ENCODE measurements around the gene CASS4. TPM values are rescaled to one million over a fixed set of nuclear protein-coding genes. Genes with fewer than 3 reads are reported as not detected.

CASS4 gene
- total and polyA plus RNA-seq, 9 of the 15 experiments (the other 6 are each of a cell fraction or from before 2014, with no cell fraction given): 8.1 to 53.8 (median 26.7) TPM

DNA sequence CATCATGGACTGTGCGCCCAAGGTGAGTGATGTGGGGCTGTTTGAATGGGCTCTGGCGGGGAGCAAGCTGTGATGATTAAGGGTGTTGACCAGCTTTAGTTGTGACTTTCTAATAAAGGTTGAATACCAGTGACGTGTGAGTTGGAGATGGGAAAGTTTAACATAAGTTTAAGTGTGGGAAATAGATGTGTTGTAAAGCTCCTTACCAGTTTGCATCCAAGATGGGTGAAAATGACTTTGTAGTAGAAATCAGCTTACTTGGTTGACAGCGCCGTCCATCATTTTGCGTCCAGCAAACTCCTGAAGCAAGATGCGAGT lies 372 bp downstream of the CASS4 start (continued):
- TF ChIP-seq, protein P1, sequence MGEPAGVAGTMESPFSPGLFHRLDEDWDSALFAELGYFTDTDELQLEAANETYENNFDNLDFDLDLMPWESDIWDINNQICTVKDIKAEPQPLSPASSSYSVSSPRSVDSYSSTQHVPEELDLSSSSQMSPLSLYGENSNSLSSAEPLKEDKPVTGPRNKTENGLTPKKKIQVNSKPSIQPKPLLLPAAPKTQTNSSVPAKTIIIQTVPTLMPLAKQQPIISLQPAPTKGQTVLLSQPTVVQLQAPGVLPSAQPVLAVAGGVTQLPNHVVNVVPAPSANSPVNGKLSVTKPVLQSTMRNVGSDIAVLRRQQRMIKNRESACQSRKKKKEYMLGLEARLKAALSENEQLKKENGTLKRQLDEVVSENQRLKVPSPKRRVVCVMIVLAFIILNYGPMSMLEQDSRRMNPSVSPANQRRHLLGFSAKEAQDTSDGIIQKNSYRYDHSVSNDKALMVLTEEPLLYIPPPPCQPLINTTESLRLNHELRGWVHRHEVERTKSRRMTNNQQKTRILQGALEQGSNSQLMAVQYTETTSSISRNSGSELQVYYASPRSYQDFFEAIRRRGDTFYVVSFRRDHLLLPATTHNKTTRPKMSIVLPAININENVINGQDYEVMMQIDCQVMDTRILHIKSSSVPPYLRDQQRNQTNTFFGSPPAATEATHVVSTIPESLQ (CRISPR knock-in tag; IDR thresholded peaks at IDR 0.05): no peak; the same call in 1 of the 2 replicates
- no peak for TF ChIP-seq CREB1 (IDR thresholded peaks at IDR 0.05)
- no peak for TF ChIP-seq CREB1 (CRISPR knock-in tag; IDR thresholded peaks at IDR 0.05)
- no peak for TF ChIP-seq SREBF2 (CRISPR knock-in tag; IDR thresholded peaks at IDR 0.05)
- TF ChIP-seq HMGXB4 (CRISPR knock-in tag; IDR thresholded peaks at IDR 0.05): no peak
- TF ChIP-seq ZNF766 (CRISPR knock-in tag; conservative IDR thresholded peaks at IDR 0.05): no peak
- TF ChIP-seq TRIM28 (IDR thresholded peaks at IDR 0.05): 0 out of 2 replicates have a peak, but pooled peaks have one; percentile 7
- TF ChIP-seq ZC3H11A (IDR thresholded peaks at IDR 0.05; ENCODE audit: low read depth, low read length): no peak
- peak; percentile 76 for TF ChIP-seq POLR2B (IDR thresholded peaks at IDR 0.05; ENCODE audit: low read depth, partially characterized antibody)
- TF ChIP-seq ZNF121 (CRISPR knock-in tag; conservative IDR thresholded peaks at IDR 0.05): no peak
- 0 out of 4 replicates have a peak, but pooled peaks of 1 of the 2 experiments have one; percentile 0 for TF ChIP-seq SIN3A (IDR thresholded peaks at IDR 0.05; ENCODE audit: borderline replicate concordance in 2 of 2, control insufficient read depth in 1 of 2, low read depth in 2 of 2, low read length in 2 of 2)
- TF ChIP-seq PHF8 (IDR thresholded peaks at IDR 0.05; ENCODE audit: borderline replicate concordance, low read length): peak; percentile 41; the same call in 1 of the 2 replicates
- no peak for TF ChIP-seq SRSF7 (optimal IDR thresholded peaks at IDR 0.05; ENCODE audit: low read depth, low read length)
- TF ChIP-seq ZNF174 (CRISPR knock-in tag; IDR thresholded peaks at IDR 0.05): no peak
- TF ChIP-seq, protein P2, sequence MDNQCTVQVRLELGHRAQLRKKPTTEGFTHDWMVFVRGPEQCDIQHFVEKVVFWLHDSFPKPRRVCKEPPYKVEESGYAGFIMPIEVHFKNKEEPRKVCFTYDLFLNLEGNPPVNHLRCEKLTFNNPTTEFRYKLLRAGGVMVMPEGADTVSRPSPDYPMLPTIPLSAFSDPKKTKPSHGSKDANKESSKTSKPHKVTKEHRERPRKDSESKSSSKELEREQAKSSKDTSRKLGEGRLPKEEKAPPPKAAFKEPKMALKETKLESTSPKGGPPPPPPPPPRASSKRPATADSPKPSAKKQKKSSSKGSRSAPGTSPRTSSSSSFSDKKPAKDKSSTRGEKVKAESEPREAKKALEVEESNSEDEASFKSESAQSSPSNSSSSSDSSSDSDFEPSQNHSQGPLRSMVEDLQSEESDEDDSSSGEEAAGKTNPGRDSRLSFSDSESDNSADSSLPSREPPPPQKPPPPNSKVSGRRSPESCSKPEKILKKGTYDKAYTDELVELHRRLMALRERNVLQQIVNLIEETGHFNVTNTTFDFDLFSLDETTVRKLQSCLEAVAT (IDR thresholded peaks at IDR 0.05): peak in 1 of 2 experiments; percentile 88; a peak in 2 of 4 replicates
- no peak for TF ChIP-seq HINFP (tag; conservative IDR thresholded peaks at IDR 0.05; ENCODE audit: low read depth)
- no peak for TF ChIP-seq SMARCE1 (IDR thresholded peaks at IDR 0.05)
- no peak for TF ChIP-seq KHSRP (IDR thresholded peaks at IDR 0.05)
- TF ChIP-seq ZNF695 (CRISPR knock-in tag; IDR thresholded peaks at IDR 0.05): no peak
- no peak for TF ChIP-seq CHCHD3 (CRISPR knock-in tag; IDR thresholded peaks at IDR 0.05)
- TF ChIP-seq, protein P3, sequence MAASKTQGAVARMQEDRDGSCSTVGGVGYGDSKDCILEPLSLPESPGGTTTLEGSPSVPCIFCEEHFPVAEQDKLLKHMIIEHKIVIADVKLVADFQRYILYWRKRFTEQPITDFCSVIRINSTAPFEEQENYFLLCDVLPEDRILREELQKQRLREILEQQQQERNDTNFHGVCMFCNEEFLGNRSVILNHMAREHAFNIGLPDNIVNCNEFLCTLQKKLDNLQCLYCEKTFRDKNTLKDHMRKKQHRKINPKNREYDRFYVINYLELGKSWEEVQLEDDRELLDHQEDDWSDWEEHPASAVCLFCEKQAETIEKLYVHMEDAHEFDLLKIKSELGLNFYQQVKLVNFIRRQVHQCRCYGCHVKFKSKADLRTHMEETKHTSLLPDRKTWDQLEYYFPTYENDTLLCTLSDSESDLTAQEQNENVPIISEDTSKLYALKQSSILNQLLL (CRISPR knock-in tag; IDR thresholded peaks at IDR 0.05; ENCODE audit: borderline replicate concordance): no peak
- TF ChIP-seq KLF16 (IDR thresholded peaks at IDR 0.05): no peak
